Activated T-helper 1 cell treated with anti-CD3 and anti-CD28 coated beads, Interleukin-12 subunit alpha, Interleukin-12 subunit beta, Interleukin-2, Interleukin-4 antibody, amounts not matched to agents 30 ng/mL and 10 ng/mL and 1 ng/mL, durations not matched to agents 14 hours and 24 hours and 36 hours (primary cell): ENCODE measurements around the gene PDE1C. TPM values are rescaled to one million over a fixed set of nuclear protein-coding genes. Genes with fewer than 3 reads are reported as not detected.

Source experiments
- DNase-seq: peaks from one replicate; pipeline ENCODE4 v3.0.0; 2021; ENCODE audit warnings: low spot score
- H3K27ac Mint-ChIP-seq: one replicate; pipeline ENCODE4 v1.8.0; 2021; ENCODE audit warnings: mild to moderate bottlenecking, mixed read lengths
- H3K27me3 Mint-ChIP-seq: one replicate; pipeline ENCODE4 v1.8.0; 2022; ENCODE audit warnings: mild to moderate bottlenecking, moderate library complexity, mixed read lengths; ENCODE audit not compliant: insufficient read depth
- H3K36me3 Mint-ChIP-seq: one replicate; pipeline ENCODE4 v1.8.0; 2021; ENCODE audit warnings: low read depth, mixed read lengths
- H3K4me1 Mint-ChIP-seq: one replicate; pipeline ENCODE4 v1.8.0; 2021; ENCODE audit warnings: low read depth, mixed read lengths
- H3K4me3 Mint-ChIP-seq: one replicate; pipeline ENCODE4 v1.8.0; 2021; ENCODE audit warnings: mild to moderate bottlenecking, moderate library complexity, mixed read lengths
- H3K9me3 Mint-ChIP-seq: one replicate; pipeline ENCODE4 v1.8.0; 2021; ENCODE audit warnings: mixed read lengths
- intact Hi-C: fragments of 100-400 bp; cut with micrococcal nuclease; formaldehyde crosslinking; loops from one replicate; pipeline ENCODE4 v1.15.1; 2024
- total RNA-seq: library from RNA; stranded (reverse); gene quantifications from 2 replicates; pipeline ENCODE4 v1.2.3, GENCODE V29; 2022

PDE1C gene
- total RNA-seq, 1 donor from 2014 or later: not detected

DNA sequence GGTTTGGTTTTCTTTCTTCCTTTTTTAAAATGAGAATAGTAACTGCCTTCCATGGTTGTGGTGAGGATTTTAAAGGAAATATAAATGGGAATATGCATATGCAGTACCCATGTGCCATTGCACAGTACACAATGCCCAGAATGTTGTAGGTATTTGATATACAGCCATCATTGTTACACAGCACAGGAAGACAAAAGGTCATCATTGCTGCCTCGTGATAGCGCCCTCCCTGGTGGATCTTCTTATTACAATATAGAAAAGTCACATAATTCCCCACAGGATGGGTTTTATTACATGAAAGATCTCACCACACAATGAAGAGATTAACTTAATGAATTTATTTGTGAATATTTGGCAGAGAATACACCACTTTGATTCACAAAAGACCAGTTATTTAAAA, 306.7 kb downstream of the PDE1C start:
- Mint-ChIP-seq H3K4me1 (no peaks in the 10 kb centered on the region), H3K36me3 (no peaks in the 10 kb centered on the region), H3K27me3 (no peaks in the 10 kb centered on the region), H3K27ac (no peak overlapping the region), H3K9me3 (peaks cover 3% of the 10 kb centered on the region), H3K4me3 (no peak overlapping the region)
- intact Hi-C loops: no loop called here
- no peak for DNase-seq

DNA sequence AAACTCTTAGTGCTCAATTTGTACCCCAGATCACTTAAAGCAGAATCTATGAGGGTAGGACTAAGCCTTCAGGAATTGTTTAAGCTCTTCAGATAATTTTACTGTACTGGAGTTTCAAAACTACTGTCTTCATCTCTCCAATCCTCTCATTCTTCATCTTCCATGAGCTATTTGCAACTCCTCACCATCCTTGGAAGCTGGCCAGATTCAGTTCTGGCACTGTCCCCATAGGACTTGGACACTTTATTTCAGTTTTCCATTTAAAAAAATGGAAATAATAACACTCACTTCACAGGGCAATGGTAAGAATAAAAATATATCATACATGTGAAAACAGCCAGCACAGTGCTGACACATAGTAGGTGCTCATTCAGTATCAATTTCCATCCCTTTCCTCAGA, 308.6 kb downstream of the PDE1C start:
- intact Hi-C loops: no loop called here
- Mint-ChIP-seq H3K4me1 (no peaks in the 10 kb centered on the region), H3K9me3 (peaks cover 3% of the 10 kb centered on the region), H3K27me3 (no peaks in the 10 kb centered on the region), H3K36me3 (no peaks in the 10 kb centered on the region), H3K27ac (no peak overlapping the region), H3K4me3 (no peak overlapping the region)
- no peak for DNase-seq

DNA sequence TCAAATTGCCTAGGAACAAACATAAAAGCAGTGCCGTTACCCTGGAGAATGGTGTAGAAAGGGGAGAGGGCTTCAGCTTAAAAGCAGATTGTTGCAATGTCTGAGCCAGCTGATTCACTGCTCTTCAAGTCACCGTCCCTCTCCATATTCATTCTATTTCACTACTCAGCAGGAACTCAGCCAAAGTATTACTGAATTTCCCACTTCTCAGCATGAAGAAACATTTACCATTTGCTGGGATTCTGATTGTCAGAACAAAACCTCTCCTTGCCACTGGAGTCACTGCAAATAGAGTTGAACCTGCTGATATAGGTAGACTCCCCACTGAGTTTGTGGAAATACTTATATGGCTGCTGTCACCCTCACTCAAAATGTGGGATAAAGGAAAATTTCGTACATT, 311.5 kb downstream of the PDE1C start:
- Mint-ChIP-seq H3K36me3 (no peaks in the 10 kb centered on the region), H3K27ac (no peak overlapping the region), H3K4me3 (no peak overlapping the region), H3K9me3 (peaks cover 3% of the 10 kb centered on the region), H3K27me3 (no peaks in the 10 kb centered on the region), H3K4me1 (no peaks in the 10 kb centered on the region)
- intact Hi-C loops: no loop called here
- no peak for DNase-seq

DNA sequence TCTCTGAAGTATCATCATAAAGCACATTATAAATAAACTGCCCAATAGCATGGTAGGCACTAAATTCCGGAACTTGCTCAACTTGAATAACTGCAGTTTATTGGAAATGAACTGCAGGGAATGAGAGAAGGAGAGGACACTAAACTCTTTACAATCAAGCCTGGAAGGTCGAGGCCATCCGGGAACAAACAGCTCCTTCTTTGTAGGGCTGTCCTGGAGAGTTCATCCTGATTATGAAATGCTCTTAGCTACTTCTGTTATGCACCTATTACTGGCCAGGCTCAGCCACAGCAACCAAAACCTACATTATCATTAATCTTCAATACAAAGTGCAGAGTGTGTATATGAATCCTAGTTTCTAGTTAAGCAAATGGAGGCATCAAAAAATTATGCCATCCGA, 318.5 kb downstream of the PDE1C start:
- H3K36me3 Mint-ChIP-seq: no peaks in the 10 kb centered on the region
- DNase-seq: no peak
- no peak overlapping the region for H3K4me3 Mint-ChIP-seq
- H3K4me1 Mint-ChIP-seq: no peaks in the 10 kb centered on the region
- H3K9me3 Mint-ChIP-seq: no peaks in the 10 kb centered on the region
- H3K27me3 Mint-ChIP-seq: no peaks in the 10 kb centered on the region
- no peak overlapping the region for H3K27ac Mint-ChIP-seq
- intact Hi-C loops: no loop called here

DNA sequence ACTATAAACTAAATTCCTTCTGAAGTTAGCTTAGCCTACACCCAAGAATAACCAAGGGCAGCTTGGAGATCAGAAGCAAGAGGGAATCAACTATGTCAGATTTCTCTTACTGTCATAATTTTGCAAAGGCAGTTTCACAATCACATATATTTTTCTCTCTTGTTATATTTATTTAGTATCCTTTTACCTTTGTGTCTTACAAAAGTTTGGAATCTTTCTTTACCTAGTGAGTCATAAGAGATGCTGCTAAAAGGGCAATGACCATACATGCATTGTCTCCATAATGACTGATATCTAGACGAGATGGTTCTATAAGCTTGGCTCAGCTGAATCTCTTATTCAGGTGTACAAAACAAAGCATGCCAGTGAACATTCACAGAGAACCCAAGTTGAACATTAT, 322.1 kb downstream of the PDE1C start:
- Mint-ChIP-seq H3K27ac (no peak overlapping the region), H3K36me3 (no peaks in the 10 kb centered on the region), H3K4me3 (no peak overlapping the region), H3K9me3 (no peaks in the 10 kb centered on the region), H3K4me1 (no peaks in the 10 kb centered on the region), H3K27me3 (no peaks in the 10 kb centered on the region)
- intact Hi-C loops: loop anchor here (10.0 kb wide), 1 partner anchor 317 kb away; no protein-coding TSS in a partner anchor
- DNase-seq: no peak

DNA sequence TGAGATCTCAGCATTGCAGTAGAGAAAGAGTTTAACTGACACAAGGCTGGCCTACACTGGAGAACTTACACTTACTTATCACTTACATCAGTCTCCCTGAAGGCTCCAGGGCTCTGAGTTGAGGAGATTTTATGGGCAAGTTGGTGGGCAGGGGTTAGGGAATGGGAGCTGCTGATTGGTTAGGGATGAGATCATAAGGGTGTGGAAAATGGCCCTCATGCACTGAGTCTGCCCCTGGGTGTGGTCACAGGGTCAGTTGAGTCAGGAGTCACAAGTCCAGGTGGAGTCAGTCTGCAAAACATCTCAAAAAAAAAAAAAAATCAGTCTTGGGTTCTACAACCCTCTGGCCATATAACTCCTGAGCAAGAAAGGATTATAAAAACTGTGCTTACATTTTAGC, 322.7 kb downstream of the PDE1C start:
- Mint-ChIP-seq H3K4me1 (no peaks in the 10 kb centered on the region), H3K27ac (no peak overlapping the region), H3K36me3 (no peaks in the 10 kb centered on the region), H3K9me3 (no peaks in the 10 kb centered on the region), H3K27me3 (no peaks in the 10 kb centered on the region), H3K4me3 (no peak overlapping the region)
- intact Hi-C loops: loop anchor here (10.0 kb wide), 1 partner anchor 317 kb away; no protein-coding TSS in a partner anchor
- no peak for DNase-seq

DNA sequence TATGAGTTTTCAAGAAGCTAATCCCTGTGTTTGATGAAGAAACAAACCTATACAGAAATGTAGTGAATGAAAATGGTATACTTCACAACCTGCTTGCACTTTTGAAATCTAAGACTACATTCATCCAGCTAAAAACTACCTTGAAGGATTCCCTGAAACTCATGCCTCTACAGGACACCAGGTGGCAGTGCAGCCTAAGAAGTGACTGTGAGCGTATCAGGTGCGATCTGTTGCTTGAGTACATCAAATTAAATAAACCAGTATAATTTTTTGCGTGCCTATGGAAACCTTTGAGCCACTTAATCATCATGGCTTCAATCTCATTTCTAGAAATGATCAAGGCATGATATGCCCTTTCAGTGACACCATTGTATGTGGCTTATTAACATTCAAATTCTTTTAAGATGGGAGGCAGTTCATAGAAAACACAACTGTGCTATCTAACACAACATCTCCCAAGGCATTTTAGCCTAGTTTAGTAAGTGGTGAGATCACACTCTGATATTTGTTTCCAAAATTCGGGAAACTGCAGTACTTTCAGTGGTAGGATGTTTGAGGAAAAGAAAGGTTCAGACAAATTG, 325.8 kb downstream of the PDE1C start:
- intact Hi-C loops: loop anchor here (2.0 to 10.0 kb wide), 4 partner anchors 320 to 738 kb away; no protein-coding TSS in a partner anchor
- Mint-ChIP-seq H3K4me1 (no peaks in the 10 kb centered on the region), H3K27ac (no peak overlapping the region), H3K4me3 (no peak overlapping the region), H3K36me3 (no peaks in the 10 kb centered on the region), H3K27me3 (no peaks in the 10 kb centered on the region), H3K9me3 (no peaks in the 10 kb centered on the region)
- DNase-seq: peak; percentile 4

DNA sequence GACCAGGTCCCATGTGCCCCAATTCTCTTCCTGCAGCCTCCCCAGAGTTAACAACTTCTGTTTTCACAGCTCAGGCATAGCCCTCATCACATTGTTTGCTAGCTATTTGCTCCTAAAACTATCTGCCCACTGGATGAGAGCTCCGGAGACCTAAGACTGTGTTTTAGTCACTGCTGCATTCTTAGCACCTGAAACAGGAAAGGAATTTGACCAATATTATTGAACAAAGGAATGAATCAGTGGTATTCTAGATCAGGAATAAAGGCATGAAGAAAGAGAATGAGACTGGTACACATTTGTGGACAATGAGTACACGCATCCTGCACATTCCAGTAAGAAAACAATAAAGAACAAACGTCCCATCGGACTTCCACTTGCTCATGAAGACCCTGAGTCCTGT, 328.4 kb downstream of the PDE1C start:
- no peak overlapping the region for H3K4me3 Mint-ChIP-seq
- no peak overlapping the region for H3K27ac Mint-ChIP-seq
- DNase-seq: no peak

DNA sequence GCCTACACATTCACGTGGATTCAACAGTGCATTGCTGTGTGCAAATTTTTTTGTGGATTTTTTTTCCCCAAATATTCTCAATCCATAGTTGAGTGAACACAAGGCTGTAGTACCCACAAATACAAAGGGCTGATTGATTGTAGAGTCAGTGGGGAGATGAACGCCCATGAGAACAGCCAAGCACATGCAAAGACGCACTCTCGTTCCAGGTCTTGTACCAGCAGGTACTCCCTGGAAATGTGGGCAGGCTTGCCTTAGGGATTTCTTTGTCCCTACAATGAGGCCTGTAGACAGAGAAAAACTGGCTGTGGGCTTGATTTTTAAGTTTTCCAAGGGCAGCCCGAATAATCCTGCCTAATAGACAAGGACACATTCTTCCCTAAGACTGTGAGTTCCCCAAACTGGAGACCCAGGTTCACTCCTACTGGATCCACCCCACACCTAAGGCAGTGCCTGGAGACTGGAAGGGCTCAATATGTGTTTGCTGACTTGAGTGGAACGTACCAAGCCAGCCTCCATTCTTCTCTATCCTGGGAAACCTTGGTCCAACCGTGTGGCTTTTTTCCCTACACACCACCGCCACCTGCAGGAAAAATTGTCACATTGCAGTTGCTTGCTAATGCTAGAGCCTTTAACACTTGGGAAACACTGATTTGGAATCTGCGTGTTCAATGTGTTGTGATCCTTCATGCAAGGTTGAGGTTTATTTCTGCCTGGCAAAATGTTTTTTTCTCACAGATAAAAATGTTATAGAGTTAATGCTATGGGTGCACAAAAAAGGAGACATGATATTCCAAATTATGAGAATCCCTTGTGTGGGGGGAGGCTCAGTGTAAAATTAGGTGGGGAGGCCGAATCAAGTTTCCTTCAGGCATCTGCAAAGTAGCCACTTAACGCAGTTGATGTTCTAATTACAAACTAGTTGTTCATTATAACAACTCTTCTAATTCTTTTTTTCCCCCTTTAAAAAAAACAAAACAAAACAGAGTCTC, 333.9 kb downstream of the PDE1C start:
- intact Hi-C loops: loop anchor here (2.0 kb wide), 1 partner anchor 601 kb away; no protein-coding TSS in a partner anchor
- H3K4me3 Mint-ChIP-seq: no peak overlapping the region
- no peak for DNase-seq
- H3K27ac Mint-ChIP-seq: no peak overlapping the region
- H3K36me3 Mint-ChIP-seq: no peaks in the 10 kb centered on the region
- H3K4me1 Mint-ChIP-seq: no peaks in the 10 kb centered on the region
- no peaks in the 10 kb centered on the region for H3K9me3 Mint-ChIP-seq
- H3K27me3 Mint-ChIP-seq: no peaks in the 10 kb centered on the region

More for the DNA sequence above, 328.4 kb downstream of the PDE1C start:
- no peaks in the 10 kb centered on the region for H3K36me3 Mint-ChIP-seq
- intact Hi-C loops: loop anchor here (5.0 to 10.0 kb wide), 2 partner anchors 323 to 740 kb away; no protein-coding TSS in a partner anchor
- no peaks in the 10 kb centered on the region for H3K9me3 Mint-ChIP-seq
- no peaks in the 10 kb centered on the region for H3K4me1 Mint-ChIP-seq
- H3K27me3 Mint-ChIP-seq: no peaks in the 10 kb centered on the region

DNA sequence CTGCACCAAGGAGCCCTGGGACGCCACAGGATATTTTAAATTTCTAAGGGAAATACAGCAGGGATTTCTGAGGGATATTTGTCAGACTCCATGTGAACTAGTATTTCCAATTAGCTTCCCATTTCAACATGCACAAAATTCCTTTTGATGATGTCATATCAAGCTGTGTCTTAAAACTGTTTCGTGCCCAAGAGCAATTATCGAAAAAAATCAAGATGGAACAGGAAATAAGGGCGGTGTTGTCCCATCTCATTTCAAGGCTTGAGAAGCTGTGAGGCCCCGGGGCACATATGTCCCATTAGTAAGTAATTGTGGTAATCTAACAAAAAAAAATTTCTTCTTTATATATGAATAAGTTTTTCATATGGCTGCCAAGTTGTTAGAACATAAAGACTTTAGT, 335.8 kb downstream of the PDE1C start:
- DNase-seq: no peak
- Mint-ChIP-seq H3K4me1 (no peaks in the 10 kb centered on the region), H3K27ac (no peak overlapping the region), H3K4me3 (no peak overlapping the region), H3K36me3 (no peaks in the 10 kb centered on the region), H3K27me3 (no peaks in the 10 kb centered on the region), H3K9me3 (no peaks in the 10 kb centered on the region)
- intact Hi-C loops: no loop called here

DNA sequence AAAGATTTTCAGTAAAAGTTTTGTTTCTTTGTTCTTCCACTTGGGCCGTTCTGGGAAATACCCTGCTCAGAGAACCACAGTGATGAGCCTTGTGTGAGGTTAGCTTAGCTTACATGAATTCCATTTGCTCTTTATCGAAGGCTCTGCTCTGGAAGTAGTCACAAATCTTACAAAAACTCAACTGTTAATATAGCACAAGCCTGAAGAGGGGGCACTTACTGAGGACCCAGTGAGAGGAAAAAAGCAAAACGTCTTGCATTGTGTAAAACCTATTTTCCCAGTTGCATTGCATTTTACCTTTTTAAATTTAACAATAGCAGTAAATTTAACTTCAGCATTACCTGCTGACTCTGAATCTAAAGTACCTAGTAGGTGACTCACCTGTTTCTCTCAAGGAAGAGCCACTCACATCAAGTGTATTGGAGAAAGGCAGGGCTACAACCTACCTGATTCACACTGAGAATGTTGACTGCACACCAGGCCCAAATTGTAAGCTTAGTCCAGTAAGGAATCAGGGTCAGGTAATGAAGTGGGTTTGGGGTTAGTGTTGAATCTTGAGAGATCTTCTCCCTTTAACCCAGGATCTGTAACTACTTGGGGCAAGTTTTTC, 340.9 kb downstream of the PDE1C start:
- DNase-seq: no peak
- Mint-ChIP-seq H3K36me3 (no peaks in the 10 kb centered on the region), H3K9me3 (no peaks in the 10 kb centered on the region), H3K27me3 (no peaks in the 10 kb centered on the region), H3K4me1 (no peaks in the 10 kb centered on the region), H3K27ac (no peak overlapping the region), H3K4me3 (no peak overlapping the region)
- intact Hi-C loops: no loop called here

DNA sequence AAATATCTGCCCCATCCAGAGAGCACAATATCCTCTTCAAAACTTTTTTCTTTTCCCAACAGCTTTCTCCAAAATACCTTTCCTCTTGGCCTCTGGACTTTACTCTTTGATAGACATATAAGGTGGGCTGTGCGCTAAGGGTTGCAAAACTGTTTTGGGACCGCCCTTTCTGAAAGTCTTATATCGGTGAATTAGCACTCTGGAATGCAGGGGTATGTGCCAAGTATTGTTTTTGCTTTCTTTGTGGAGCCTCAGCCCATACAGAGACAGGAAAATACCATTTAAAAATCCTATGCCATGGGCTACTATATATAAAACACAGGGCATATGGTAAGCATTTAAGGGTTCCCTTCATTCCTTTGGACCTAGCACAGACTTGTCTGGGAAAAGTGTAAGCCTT, 345.5 kb downstream of the PDE1C start:
- DNase-seq: no peak
- intact Hi-C loops: no loop called here
- H3K27me3 Mint-ChIP-seq: no peaks in the 10 kb centered on the region
- H3K4me3 Mint-ChIP-seq: no peak overlapping the region
- no peaks in the 10 kb centered on the region for H3K36me3 Mint-ChIP-seq
- H3K27ac Mint-ChIP-seq: no peak overlapping the region
- no peaks in the 10 kb centered on the region for H3K4me1 Mint-ChIP-seq
- H3K9me3 Mint-ChIP-seq: no peaks in the 10 kb centered on the region

DNA sequence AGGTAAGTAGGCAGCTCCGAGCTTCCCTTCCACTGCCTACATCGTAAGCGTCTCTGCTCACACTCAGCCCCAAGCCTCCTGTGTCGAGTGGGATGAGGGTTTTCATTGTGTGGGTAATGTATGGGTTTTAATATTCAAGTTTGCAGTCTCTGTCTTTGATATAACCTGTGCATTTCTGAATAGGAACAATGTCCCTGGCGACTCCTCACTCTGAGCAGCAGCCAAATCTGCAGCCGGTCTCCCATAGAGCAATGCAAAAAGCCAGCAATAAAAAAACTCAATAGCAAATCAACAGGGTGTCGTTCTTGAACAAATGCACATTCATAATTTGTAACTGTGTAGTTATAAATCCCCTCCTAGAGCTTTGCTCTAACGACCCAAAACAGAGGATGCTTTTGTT, 349.8 kb downstream of the PDE1C start:
- Mint-ChIP-seq H3K9me3 (no peaks in the 10 kb centered on the region), H3K27me3 (no peaks in the 10 kb centered on the region), H3K4me1 (no peaks in the 10 kb centered on the region), H3K36me3 (no peaks in the 10 kb centered on the region), H3K4me3 (no peak overlapping the region), H3K27ac (no peak overlapping the region)
- intact Hi-C loops: no loop called here
- no peak for DNase-seq
